GM06990 (cell line): ENCODE measurements around the gene PDE8B.

Source experiments
- DNase-seq: peaks from one replicate; pipeline ENCODE4 v3.0.0-alpha.2; 2011; ENCODE audit not compliant: insufficient read length; ENCODE audit errors: extremely low read depth
- H3K27me3 ChIP-seq: replicated peaks from 2 replicates; pipeline ENCODE4 v1.6.0; 2011; ENCODE audit warnings: low read length; ENCODE audit not compliant: control insufficient read depth, insufficient read depth
- H3K36me3 ChIP-seq: 2 replicates; pipeline ENCODE4 v1.5.1; 2011; ENCODE audit warnings: low read length; ENCODE audit not compliant: control insufficient read depth, insufficient read depth
- H3K4me3 ChIP-seq: replicated peaks from 2 replicates; pipeline ENCODE4 v1.5.1; 2011; ENCODE audit warnings: low read depth, mild to moderate bottlenecking, control low read depth, low read length
- CTCF ChIP-seq: IDR thresholded peaks from 2 replicates; pipeline ENCODE4 v1.5.1; 2011; ENCODE audit warnings: low read length, control low read depth, mild to moderate bottlenecking, inconsistent platforms; ENCODE audit not compliant: insufficient read depth, poor library complexity, severe bottlenecking

Gene PDE8B

GRCh38 chr5:77337686-77338085 lies 127.2 kb downstream of the PDE8B start:
- no peak for DNase-seq
- TF ChIP-seq CTCF: no peak
- Histone ChIP-seq H3K4me3 (no peak overlapping the region), H3K27me3 (no peaks in the 10 kb centered on the region), H3K36me3 (no peaks in the 10 kb centered on the region)

- TF ChIP-seq CTCF: no peak
- H3K27me3 ChIP-seq: no peaks in the 10 kb centered on the region
- no peak for DNase-seq
- H3K36me3 ChIP-seq: no peaks in the 10 kb centered on the region
- no peak overlapping the region for H3K4me3 ChIP-seq
Measured at GRCh38 chr5:77339337-77339890, 128.9 kb downstream of the PDE8B start.

- no peaks in the 10 kb centered on the region for H3K36me3 ChIP-seq
- no peak for TF ChIP-seq CTCF
- no peak overlapping the region for H3K4me3 ChIP-seq
- no peak for DNase-seq
- no peaks in the 10 kb centered on the region for H3K27me3 ChIP-seq
Measured at GRCh38 chr5:77343165-77343564, 132.7 kb downstream of the PDE8B start.

GRCh38 chr5:77347435-77348098 lies 137.1 kb downstream of the PDE8B start:
- Histone ChIP-seq H3K27me3 (no peaks in the 10 kb centered on the region), H3K36me3 (no peaks in the 10 kb centered on the region), H3K4me3 (no peak overlapping the region)
- TF ChIP-seq CTCF: no peak
- DNase-seq: no peak

- no peak for TF ChIP-seq CTCF
- Histone ChIP-seq H3K4me3 (no peak overlapping the region), H3K36me3 (no peaks in the 10 kb centered on the region), H3K27me3 (no peaks in the 10 kb centered on the region)
- no peak for DNase-seq
Measured at GRCh38 chr5:77353251-77353650, 142.8 kb downstream of the PDE8B start.
